GM18867 (cell line): Measurements from ENCODE around the gene LRMDA.
"Not testable (repeated sequence)": the region's sequence is repeated elsewhere in the genome, so short reads cannot be mapped to it uniquely, and the experiment has no call there.

ENCODE experiments used
- ATAC-seq: cut with Tn5 transposase; IDR thresholded peaks from one replicate; pipeline ENCODE4 v1.9.1; 2021; ENCODE audit warnings: mild to moderate bottlenecking, moderate library complexity; ENCODE audit not compliant: unreplicated experiment

Gene LRMDA

DNA sequence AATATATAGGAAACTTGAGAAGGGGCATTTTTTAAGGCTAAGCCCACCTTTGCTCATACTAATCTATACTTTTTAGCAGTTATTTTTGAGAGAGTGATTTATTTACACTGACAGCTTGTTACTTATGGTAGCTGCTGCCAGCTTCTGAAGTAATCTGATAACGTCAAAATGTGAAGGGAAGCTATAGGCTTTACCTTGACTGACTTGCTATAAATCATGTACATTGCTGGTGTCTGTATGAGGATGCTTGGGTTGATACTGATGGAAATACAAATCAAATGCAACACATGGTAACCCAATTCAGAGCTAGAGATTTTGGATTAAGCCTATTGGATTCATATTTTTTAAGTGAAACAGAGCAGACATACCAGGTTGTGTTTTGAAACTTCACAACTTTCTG lies 299.4 kb downstream of the LRMDA start:
- ATAC-seq, result no peak

DNA sequence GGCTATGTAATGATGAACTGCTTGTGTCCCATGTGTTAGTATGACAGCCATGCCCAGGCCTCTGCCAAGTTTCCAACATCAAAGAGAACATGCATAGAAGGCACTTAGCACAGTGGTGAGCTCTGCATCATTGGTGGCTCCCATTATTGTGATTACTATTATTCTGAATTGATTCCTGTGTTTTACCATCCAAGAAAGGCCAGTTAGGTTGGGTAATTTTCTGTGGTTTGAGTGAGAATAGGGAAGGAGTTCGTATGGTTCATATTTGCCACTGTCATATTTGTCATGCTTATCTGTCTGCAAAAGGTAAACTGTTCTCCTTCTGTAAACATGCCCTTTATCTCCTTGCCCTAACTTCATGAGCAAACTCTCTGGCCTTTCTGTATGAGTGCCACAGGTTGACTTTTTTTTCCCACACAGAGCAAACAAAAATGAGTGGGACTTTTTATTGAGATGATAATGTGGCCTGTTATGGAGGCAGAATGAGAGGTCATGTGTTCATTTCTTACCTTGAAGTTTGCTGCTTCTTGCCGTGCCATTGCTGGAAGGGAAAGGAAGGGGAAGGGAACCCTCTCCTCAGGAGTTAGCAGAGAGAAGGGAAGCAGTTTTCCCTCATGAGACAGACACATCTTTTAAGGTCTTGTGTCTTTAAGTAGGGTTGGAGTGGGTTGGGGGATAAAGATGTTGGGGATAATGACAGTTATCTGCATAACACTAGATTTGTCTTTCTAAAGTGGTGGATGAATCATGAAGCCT lies 301.9 kb downstream of the LRMDA start:
- no peak for ATAC-seq

DNA sequence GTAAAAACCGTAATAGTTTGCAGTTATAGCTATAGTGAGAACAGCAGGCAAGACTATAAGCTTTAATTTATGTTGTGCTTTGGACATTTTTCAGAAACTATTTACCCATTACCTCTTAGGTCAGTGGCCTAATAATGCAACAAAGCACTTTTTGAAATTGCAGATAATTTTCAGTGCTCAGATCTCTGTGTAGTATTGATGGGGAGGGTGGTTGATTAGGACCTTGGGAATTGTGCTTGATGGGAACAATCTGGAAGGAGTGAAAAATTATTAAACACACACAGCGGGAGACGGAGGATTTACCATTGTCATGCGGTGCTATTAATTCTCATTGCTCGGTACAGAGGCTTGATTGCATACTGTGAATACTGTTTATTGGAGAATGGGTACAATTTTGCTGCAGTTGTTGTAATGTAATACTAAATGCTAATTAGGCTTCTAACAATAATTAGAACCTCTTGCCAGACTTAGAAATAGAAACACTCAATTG lies 304.8 kb downstream of the LRMDA start:
- ATAC-seq, result no peak

DNA sequence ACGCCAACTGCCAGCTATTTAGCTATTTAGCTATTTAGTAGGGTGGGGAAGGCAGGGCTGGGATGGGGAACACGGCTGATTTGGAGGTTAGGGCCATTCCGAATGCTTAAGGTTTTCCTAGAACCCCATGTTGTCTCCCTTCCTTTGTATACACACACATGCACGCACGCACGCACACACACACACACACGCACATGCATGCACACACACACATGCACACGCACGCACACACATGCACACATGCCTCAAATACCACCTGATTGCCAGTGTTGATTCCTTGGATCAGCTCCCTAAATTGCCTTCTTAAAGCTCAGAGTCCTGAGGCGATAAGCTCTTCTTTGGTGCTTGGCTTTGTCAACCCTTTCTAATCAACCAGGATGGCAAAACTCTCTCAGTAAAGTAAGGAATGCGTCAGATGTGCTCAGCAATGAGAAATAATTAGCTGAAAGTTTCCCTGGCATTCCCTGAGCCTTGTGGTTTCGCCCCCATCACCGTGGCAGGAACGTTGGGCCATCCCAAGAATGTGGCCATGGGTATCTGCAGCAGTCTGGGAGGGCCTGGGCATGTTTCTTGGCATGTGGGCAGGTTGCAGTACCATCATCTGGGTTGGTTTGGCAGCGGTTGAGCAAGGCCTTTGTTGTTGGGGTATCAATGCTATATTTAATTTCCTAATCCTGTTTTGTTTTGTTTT lies 305.6 kb downstream of the LRMDA start:
- no peak for ATAC-seq

DNA sequence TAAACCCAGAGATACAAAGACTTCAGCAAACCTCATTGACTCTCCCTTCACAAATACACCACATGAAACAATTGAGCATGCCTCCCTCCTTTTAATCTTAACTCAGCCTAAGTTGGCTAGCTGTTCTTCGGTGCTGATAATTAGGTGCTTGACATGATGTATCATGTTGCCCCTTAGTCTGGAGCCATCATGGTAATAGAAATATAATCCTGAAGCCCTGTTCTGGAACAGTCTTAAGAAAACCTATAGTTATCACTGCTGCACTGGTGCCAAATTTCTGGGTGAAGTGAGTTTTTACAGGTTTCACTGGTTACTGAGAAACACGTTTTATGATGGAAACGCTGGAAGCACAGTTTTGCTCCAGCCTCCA lies 306.1 kb downstream of the LRMDA start:
- no peak for ATAC-seq

DNA sequence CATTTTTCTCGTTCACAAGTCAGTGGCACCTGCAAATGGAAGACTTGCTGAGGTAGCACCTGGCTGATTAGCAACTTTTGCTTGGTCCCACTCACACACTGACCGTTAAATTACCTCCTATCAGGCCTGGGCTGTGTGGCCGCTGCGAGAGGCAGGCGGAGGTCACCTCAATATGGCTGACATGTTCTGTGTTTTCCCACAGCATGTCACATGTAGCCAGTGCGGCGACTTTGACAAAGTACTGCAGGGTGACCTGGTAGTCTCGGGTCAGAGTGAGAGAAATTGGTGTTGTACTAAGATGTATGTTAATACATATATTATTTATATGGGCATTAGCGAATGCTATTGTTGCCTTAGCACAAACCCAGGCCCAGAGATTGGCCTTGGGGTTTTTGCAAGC lies 307.5 kb downstream of the LRMDA start:
- ATAC-seq, result no peak

DNA sequence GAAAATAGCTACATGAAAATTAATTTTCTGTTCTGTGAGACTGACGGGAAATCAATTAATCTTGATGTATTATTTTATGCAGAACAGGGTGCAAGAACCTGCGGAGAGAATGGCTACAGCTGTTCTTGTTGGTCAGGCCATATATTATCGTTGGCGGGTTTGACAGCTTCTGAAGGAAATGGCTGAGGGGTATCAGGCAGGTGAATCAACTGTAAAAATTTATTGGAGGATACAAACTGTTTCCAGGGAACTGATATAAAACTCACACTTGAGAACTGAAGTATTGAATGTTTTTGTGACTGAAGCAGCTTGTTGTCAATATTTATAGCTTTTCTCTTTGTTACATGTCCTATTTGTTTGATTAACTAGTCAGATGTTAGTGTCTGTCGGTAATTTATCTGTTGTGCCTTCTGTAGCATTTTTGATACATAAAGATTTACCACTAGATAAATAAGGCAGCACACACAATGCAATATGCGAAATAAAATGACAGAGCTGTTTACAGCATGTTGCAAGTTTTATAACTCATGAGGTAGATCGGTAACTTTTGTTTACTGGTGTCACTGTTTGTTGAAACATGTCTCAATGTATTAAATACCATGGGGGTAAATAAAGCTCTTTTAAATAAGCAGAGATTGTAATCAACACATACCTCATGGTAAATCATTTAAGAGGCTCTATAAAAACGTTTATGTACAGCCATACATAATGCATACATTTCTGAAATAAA lies 308.2 kb downstream of the LRMDA start:
- no peak for ATAC-seq

DNA sequence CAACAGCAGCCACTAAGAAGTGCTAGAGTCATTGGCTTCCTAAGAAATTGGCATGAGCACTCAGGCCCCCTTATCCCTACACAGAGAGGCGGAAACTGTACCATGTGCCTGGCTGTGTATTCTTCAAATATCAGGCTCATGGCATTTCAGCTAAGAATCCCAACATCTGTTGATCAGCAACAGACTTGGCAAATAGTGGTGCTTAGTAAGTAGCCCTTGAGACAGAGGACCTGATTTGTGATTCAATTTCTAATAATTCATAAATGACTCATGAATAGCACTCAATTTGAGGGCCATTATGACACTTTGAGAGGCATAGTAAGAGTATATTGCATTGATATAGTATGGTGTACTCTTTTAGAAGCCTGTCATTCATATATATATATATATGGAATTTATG lies 309.1 kb downstream of the LRMDA start:
- no peak for ATAC-seq

DNA sequence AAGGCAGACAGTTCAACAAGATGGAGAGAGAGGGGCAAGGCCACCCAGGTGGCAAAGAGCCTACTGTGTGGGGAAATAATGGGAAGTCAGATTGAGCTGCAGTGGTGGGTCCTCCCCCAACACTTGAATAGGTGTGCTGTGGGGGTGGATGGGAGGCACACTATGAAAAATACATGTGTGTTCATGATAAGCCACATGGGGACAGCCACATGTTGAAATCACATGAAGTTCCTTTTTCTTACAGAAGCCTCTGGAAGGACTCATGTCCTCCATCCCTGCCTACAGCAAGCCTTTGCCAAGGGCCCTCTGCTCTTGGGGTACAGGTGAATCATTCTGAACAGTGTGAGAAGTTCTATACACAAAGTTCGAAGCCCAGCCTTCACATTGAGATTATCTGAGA lies 310.9 kb downstream of the LRMDA start:
- no peak for ATAC-seq

DNA sequence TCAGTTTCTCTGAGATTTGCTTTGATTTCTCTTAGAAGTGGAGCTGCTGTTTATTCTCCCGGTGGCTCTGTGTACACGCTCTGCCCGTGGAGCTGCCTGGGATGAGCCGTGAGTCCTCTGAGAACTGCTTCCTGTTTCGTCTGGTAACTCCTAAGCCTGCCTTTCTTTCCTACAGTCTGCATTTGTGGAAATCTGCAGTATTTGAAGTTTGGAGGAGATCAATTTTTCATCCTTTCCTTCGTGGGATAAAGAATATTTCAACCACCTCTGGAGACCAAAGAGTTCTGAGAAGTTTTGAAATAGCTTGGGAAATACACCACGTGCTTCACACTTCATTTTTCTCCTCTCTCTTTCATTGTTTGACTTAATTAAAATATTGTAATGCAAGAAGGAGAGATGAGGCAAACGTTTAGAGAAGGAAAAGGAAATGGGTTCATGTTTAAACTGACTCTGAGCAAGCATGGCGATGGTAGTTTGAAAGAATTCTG lies 311.9 kb downstream of the LRMDA start:
- ATAC-seq, result no peak

DNA sequence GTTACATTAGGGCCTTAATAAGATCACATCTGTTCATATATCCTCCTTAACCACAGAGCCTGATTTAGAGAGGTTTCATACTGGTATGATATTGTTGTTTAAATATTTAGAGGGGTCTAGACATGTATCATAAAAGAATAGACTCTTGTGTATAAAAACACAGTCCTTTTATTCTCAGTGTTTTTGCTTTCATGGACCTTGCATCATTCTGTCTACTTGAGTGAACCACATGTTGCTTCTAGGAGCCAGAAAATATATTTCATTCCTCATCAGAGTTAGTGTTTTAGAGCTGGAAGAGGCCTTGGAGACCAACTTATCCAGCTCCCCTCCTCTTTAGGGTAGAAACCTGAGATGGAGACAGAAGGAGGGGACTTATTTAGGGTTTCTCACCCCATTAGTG lies 312.8 kb downstream of the LRMDA start:
- ATAC-seq, result no peak

DNA sequence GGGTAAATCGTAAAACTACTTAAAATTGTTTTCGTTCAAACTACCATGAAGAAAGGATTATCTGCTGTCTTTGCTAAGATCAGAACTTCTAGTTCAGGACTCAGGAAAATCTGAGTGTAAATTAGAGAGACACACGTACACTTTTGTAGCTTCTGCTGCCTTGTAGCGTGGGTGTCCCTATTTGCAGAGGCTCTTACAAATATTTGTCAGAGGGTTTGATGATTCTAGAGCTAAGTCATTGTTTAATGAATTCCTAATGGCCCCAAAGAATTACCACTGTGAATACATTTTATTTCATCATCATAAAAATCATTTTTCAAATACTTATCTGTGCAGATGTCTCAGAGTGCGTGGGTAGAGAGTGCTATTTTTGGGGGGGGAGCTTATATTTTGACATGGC lies 314.9 kb downstream of the LRMDA start:
- ATAC-seq, result no peak

DNA sequence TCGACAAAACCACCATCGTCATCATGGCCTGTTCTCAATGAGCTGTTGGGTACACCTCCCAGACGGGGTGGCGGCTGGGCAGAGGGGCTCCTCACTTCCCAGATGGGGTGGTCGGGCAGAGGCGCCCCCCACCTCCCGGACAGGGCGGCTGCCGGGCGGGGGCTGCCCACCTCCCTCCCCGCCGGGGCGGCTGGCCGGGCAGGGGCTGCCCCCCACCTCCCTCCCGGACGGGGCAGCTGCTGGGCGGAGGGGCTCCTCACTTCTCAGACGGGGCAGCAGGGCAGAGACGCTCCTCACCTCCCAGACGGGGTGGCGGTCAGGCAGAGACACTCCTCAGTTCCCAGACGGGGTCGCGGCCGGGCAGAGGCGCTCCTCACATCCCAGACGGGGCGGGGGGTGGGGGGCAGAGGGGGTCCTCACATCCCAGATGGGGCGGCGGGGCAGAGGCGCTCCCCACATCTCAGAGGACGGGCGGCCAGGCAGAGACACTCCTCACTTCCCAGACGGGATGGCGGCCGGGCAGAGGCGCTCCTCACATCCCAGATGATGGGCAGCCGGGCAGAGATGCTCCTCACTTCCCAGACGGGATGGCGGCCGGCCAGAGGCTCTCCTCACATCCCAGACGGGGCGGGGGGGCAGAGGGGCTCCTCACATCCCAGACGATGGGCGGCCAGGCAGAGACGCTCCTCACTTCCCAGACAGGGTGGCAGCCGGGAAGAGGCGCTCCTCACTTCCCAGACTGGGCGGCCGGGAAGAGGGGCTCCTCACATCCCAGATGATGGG lies 318.9 kb downstream of the LRMDA start:
- ATAC-seq, result not testable (repeated sequence)

DNA sequence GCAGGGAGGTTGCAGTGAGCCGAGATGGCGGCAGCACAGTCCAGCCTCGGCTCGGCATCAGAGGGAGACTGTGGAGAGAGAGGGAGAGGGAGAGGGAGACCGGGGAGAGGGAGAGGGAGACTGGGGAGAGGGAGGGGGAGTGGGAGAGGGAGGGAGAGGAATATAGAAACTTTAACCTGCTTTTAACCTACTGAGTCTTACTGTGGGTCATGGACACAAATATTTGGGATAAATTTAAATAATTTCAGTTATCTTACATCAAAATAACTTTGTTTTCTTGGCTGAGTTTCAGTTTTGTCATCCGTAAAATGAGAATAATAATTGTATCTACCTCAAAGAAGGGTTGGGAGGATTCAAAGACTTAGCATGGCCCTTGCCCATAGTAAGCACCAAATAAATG lies 319.8 kb downstream of the LRMDA start:
- no peak for ATAC-seq

DNA sequence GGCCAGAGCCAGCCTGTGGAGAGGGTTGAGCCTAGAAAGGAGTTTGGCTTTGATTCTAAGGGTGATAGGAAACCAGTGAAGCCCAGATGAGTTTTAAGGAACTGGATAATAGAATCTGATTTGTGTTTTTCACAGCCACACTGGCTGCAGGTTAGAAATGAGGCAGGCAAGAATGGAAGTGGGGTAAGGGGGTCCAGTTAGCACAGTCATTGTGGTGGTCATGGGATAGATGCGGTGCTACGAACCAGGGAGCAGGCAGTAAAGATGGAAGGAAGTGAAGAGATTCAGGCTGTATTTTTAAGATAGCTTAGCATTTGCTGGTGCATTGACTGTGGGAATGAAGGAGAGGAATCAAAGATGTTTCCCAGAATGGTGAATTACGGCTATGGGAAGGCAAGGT lies 322.2 kb downstream of the LRMDA start:
- no peak for ATAC-seq

DNA sequence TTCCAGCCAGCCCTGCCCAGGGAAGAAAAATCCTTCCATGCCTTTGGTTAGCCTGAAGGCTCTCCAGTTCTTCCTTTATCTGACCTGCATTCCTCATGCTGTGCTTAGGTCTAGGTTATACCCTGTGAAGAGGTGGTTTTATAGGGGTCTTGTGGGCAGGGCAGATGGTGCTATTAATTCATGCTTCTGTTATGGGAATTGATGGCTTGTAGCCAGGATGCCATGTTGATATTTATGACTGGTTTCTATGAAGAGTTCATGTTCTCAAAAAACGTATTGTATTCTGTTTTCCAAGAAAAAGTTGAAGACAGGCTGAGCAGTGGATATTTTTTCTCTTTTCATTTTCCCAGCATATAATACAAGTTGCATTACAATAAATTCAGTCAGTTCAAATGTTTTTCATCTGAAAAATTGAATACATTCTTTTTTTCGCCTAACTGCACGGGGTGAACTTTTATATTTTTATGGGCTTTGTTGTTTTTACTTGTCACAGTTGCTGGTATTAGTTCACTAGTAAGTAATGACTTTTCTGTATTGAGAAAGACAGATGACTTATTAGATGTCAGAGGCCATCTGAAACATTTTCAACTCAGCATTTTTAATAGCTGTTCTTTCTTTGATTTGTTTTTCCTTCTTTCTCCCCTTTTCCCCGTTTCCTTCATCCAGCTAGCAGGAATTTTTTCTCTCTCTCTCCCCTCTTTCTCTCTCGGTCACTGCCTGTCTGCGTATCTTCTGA lies 322.8 kb downstream of the LRMDA start:
- ATAC-seq, result no peak

DNA sequence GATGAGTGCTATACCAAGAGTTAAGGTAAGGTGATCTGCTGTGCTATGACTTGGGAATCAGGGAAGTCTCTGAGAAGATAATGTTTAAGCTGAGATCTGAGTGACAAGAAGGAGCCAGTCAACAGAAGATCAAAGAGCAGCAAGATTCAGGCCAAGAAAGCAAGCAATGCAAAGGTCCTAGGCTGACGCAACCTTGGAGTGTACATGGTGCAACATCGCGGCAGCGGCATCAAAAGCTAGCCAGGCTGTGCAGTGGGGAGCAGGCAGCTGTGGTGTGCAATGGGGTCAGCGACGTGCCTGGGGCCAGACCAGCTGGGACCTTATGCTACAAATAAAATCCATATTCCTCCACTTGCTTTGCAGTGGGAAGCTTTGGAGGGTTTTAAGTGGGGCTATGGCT lies 324.1 kb downstream of the LRMDA start:
- no peak for ATAC-seq

DNA sequence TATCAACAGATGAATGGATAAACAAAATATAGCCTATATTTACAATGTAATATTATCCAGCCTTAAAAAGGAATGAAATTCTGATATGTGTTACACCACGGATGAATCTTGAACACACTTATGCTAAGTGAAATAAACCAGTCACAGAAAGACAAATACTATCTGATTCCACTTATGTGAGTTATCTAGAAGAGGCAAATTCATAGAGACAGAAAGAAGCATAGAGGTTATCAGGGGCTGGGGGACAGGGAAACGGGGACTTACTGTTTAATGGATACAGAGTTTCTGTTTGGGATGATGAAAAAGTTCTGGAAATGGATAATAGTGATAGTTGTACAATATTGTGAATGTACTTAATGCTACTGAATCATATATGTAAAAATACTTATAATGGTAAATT lies 329.9 kb downstream of the LRMDA start:
- no peak for ATAC-seq

DNA sequence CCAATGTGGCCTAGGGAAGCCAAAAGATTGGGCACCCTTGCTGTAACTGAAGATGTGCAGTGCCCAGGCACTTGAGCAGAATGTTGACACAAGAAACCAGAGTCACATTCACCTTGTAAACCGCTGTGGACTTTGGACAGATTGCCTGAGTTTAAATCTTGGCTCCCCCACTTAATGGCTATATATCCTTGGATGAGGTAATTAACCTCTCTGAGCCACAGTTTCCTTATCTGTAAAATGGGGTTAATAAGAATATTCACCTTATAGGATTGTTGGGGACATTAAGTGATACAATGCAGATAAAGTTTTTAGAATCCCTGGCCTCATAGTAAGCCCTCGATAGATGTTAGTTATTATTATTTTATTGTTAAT lies 331.0 kb downstream of the LRMDA start:
- ATAC-seq, result no peak

DNA sequence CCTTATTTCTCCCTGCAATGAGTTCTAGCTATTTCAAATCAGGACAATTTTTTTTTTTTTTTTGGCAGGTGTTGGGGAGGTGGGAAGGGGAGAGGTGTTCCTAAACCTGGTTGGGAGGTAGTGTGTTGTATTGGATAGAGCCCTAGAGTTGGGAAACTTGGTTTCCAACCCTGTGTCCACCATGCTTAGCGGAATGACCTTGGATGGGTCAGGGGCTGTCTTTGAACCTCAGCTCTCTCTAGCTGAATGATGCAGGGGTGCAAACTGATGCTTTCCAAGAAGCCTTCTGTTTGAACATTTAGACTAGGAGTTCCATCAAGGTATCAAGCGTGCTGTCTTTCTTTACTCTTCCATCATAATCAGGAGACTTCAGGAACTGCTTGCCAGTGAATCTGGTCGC lies 332.2 kb downstream of the LRMDA start:
- no peak for ATAC-seq
